Heart left ventricle (tissue), 16 donors: Measurements from ENCODE around the gene GUSB. TPM values are rescaled to one million over a fixed set of nuclear protein-coding genes. Genes with fewer than 3 reads are reported as not detected.
A peak's percentile ranks its signal among the peaks of the same experiment; 100 is the strongest.

Source experiments
- ATAC-seq, 4 donors: fragments of 200-7000 bp; cut with Tn5 transposase; one replicate each; pipeline ENCODE4 v1.9.1; 2020 to 2022; ENCODE audit warnings: moderate library complexity in 4 of 4, mild to moderate bottlenecking in 3 of 4, moderate number of reproducible peaks in 1 of 4
- DNase-seq, 5 donors: peaks; one replicate each; pipeline ENCODE4 v3.0.0-alpha.2; 2020
- H3K27ac ChIP-seq, 12 donors: fragments of 200-600 bp; sonication (generic) in 4 of 12; one replicate each; pipeline versions ENCODE4 v1.5.0 to v1.8.0; 2016 to 2022; ENCODE audit warnings: mild to moderate bottlenecking in 2 of 12
- H3K27me3 ChIP-seq, 9 donors: fragments of 200-600 bp; sonication (generic) in 2 of 9; one replicate each; pipeline versions ENCODE4 v1.5.1 to v1.8.0; 2016 to 2022; ENCODE audit warnings: mild to moderate bottlenecking in 3 of 9
- H3K36me3 ChIP-seq, 9 donors: fragments of 200-600 bp; sonication (generic) in 2 of 9; one replicate each; pipeline versions ENCODE4 v1.5.0 to v1.8.0; 2018 to 2022; ENCODE audit warnings: mild to moderate bottlenecking in 2 of 9
- H3K4me1 ChIP-seq, 12 donors: fragments of 200-600 bp; sonication (generic) in 4 of 12; one replicate each; pipeline versions ENCODE4 v1.5.0 to v1.8.0; 2016 to 2022; ENCODE audit warnings: mild to moderate bottlenecking in 3 of 12
- H3K4me3 ChIP-seq, 12 donors: fragments of 200-600 bp; sonication (generic) in 4 of 12; one replicate each; pipeline versions ENCODE4 v1.5.0 to v1.8.0; 2017 to 2022; ENCODE audit warnings: mild to moderate bottlenecking in 9 of 12, moderate library complexity in 4 of 12
- H3K9me3 ChIP-seq, 12 donors: fragments of 200-600 bp; sonication (generic) in 4 of 12; one replicate each; pipeline versions ENCODE4 v1.5.0 to v1.8.0; 2016 to 2022; ENCODE audit warnings: mild to moderate bottlenecking in 1 of 12
- CTCF ChIP-seq, 12 donors: fragments of 200-600 bp; sonication (generic) in 4 of 12; IDR thresholded peaks; one replicate each; pipeline versions ENCODE4 v1.5.0 to v1.8.0; 2018 to 2022; ENCODE audit warnings: antibody characterized with exemption in 12 of 12, mild to moderate bottlenecking in 5 of 12
- POLR2A ChIP-seq, 2 donors: fragments of 450-650 bp; IDR thresholded peaks; one replicate each; pipeline ENCODE4 v1.6.1; 2017; ENCODE audit warnings: antibody characterized with exemption in 2 of 2, mild to moderate bottlenecking in 2 of 2, moderate library complexity in 2 of 2
- WGBS, 4 donors: extraction: QIAGEN DNeasy Blood & Tissue Kit in 2 of 4; methylation state at CpG; one replicate each; pipeline versions ENCODE4 v1.1.5 to v1.1.7; 2013 to 2018; 5-methylcytosine and 5-hydroxymethylcytosine counted together
- intact Hi-C, 10 donors: fragments of 100-400 bp; cut with DNase I; formaldehyde crosslinking; loops; one replicate each; pipeline versions ENCODE4 v1.11.1 to v1.14.2; 2022
- polyA plus RNA-seq, 2 donors: library from polyadenylated mRNA; stranded (reverse); fragments of 200-250 nt; gene quantifications; one replicate each; pipeline ENCODE4 v1.2.3, GENCODE V29; 2013
- total RNA-seq, 9 donors: library from RNA; depleted of rRNA in 2 of 9; stranded (reverse); fragments of >200 nt in 2 of 9; fragmentation: NEBNext Ultra II Directional in 3 of 9; extraction: Animal tissue kit (Norgen Biotek cat#: 25700) in 3 of 9; gene quantifications; one replicate each; pipeline versions ENCODE4 v1.1.0 to v1.2.4, GENCODE V29; 2016 to 2023
- donor health status: ischemic (EF 13 %, LVEDD 7.1; RV severe dilation, severe dysfunction).
- donor health status: healthy with polysubstance abuse.
- donor health status: DM: no; HTN: yes; CAD: no.
- donor health status: DM: no; HTN: no; CAD: no.
- donor health status: ischemic (EF 25% LVEDD 6.9; RV normal size, moderate dysfunction).
- donor health status: ischemic (EF 25% LVEDD 5.7; RV mildly dilated, moderate dysfunction).
- donor health status: healthy.
- donor health status: DM: yes; HTN: yes; CAD: no.
- donor health status: ischemic (EF 35%, LVEDD 5.7; RV mildly dilated, moderate dysfunction).
- donor health status: nonischemic (EF 11% LVEDD 7.7; RV severe dilation, severe dysfunction).
- donor health status: DM: yes; HTN: yes; CAD: no.
- donor health status: PGD.
- donor health status: ischemic (EF 29% LVEDD 5.4; RV normal size, mild dysfunction).
- donor health status: nonischemic (EF 23%, LVEDD 6.1; RV moderate dilation, normal function).

Gene GUSB
- total and polyA plus RNA-seq, 11 donors: 9.9 to 47.3 (median 14.9) TPM

- intact Hi-C loops: no loop called here
- 97 to 100% (median 99%) methylated on average over 2 of the region's 2 CpGs for WGBS, 4 donors
- Histone ChIP-seq H3K9me3 (peaks cover 0 to 17% (median 0%) of the 10 kb centered on the region in 12 donors), H3K27ac (no peak overlapping the region), H3K4me3 (no peak overlapping the region), H3K27me3 (no peaks in the 10 kb centered on the region), H3K36me3 (peaks cover 0 to 5% (median 0%) of the 10 kb centered on the region in 9 donors), H3K4me1 (peaks cover 0 to 10% (median 0%) of the 10 kb centered on the region in 12 donors)
- ATAC-seq: no peak
- TF ChIP-seq POLR2A (IDR thresholded peaks at IDR 0.05): no peak
- no peak for TF ChIP-seq CTCF (IDR thresholded peaks at IDR 0.05)
- no peak for DNase-seq
Measured at GRCh38 chr7:65937296-65937695, 44.7 kb downstream of the GUSB start.

- no peak for ATAC-seq
- TF ChIP-seq POLR2A (IDR thresholded peaks at IDR 0.05) (no peak), CTCF (IDR thresholded peaks at IDR 0.05) (no peak)
Measured at GRCh38 chr7:65931685-65932084, 50.3 kb downstream of the GUSB start.

GRCh38 chr7:65927489-65928448 lies 54.2 kb downstream of the GUSB start:
- DNase-seq (no peak), ATAC-seq (peak in 3 of 4 donors; percentile 39 to 44 (median 39))
- intact Hi-C loops: no loop called here
- H3K36me3 ChIP-seq: no peaks in the 10 kb centered on the region
- TF ChIP-seq CTCF (IDR thresholded peaks at IDR 0.05) (no peak), POLR2A (IDR thresholded peaks at IDR 0.05) (no peak)
- no peak overlapping the region for H3K27ac ChIP-seq
- H3K4me1 ChIP-seq: peaks cover 0 to 18% (median 0%) of the 10 kb centered on the region in 12 donors
- WGBS, 4 donors: 50 to 61% (median 55%) methylated on average over 6 of the region's 6 CpGs
- no peaks in the 10 kb centered on the region for H3K9me3 ChIP-seq
- H3K4me3 ChIP-seq: no peak overlapping the region
- H3K27me3 ChIP-seq: no peaks in the 10 kb centered on the region

More at GRCh38 chr7:65931685-65932084, 50.3 kb downstream of the GUSB start:
- Histone ChIP-seq H3K9me3 (peaks cover 0 to 17% (median 0%) of the 10 kb centered on the region in 12 donors), H3K4me1 (peaks cover 0 to 10% (median 0%) of the 10 kb centered on the region in 12 donors), H3K36me3 (no peaks in the 10 kb centered on the region), H3K4me3 (no peak overlapping the region), H3K27ac (no peak overlapping the region), H3K27me3 (no peaks in the 10 kb centered on the region)
- no peak for DNase-seq
- intact Hi-C loops: no loop called here
- 80 to 89% (median 86%) methylated on average over 4 of the region's 4 CpGs for WGBS, 4 donors

GRCh38 chr7:65926588-65926987 lies 55.4 kb downstream of the GUSB start:
- no peak overlapping the region for H3K4me3 ChIP-seq
- no peaks in the 10 kb centered on the region for H3K27me3 ChIP-seq
- H3K36me3 ChIP-seq: no peaks in the 10 kb centered on the region
- no peaks in the 10 kb centered on the region for H3K9me3 ChIP-seq
- H3K4me1 ChIP-seq: peaks cover 0 to 18% (median 0%) of the 10 kb centered on the region in 12 donors
- TF ChIP-seq POLR2A (IDR thresholded peaks at IDR 0.05) (no peak), CTCF (IDR thresholded peaks at IDR 0.05) (no peak)
- intact Hi-C loops: no loop called here
- no peak overlapping the region for H3K27ac ChIP-seq
- DNase-seq (no peak), ATAC-seq (no peak)
